H9 (cell line): Measurements from ENCODE around the gene NECTIN1. TPM values are rescaled to one million over a fixed set of nuclear protein-coding genes. Genes with fewer than 3 reads are reported as not detected.

Experiments
- DNase-seq: peaks from one replicate; pipeline ENCODE4 v3.0.0-alpha.2; 2017
- H2AFZ ChIP-seq: one replicate; pipeline ENCODE4 v1.6.1; 2013; ENCODE audit warnings: mild to moderate bottlenecking, low read length, control low read depth, moderate library complexity
- H2AK5ac ChIP-seq: 2 replicates; pipeline ENCODE4 v1.6.1; 2013; ENCODE audit warnings: low read length, control low read depth, mixed read lengths; ENCODE audit not compliant: insufficient read length
- H2BK120ac ChIP-seq: one replicate; pipeline ENCODE4 v1.6.1; 2013; ENCODE audit warnings: low read depth, mild to moderate bottlenecking, low read length, control low read depth, inconsistent platforms; ENCODE audit not compliant: poor library complexity, severe bottlenecking
- H2BK12ac ChIP-seq: 2 replicates; pipeline ENCODE4 v1.6.1; 2013; ENCODE audit warnings: low read length, control low read depth, mixed read lengths, low read depth; ENCODE audit not compliant: insufficient read length
- H2BK15ac ChIP-seq: 2 replicates; pipeline ENCODE4 v1.6.1; 2013; ENCODE audit warnings: low read depth, low read length, control low read depth
- H2BK20ac ChIP-seq: one replicate; pipeline ENCODE4 v1.6.1; 2013; ENCODE audit warnings: low read depth, mild to moderate bottlenecking, low read length, control low read depth, inconsistent platforms; ENCODE audit not compliant: poor library complexity, severe bottlenecking
- H2BK5ac ChIP-seq: 2 replicates; pipeline ENCODE4 v1.6.1; 2013; ENCODE audit warnings: low read length, control low read depth, mixed read lengths; ENCODE audit not compliant: insufficient read length
- H3K14ac ChIP-seq: 2 replicates; pipeline ENCODE4 v1.6.1; 2013; ENCODE audit warnings: low read length, control low read depth; ENCODE audit not compliant: insufficient read depth
- H3K18ac ChIP-seq: 2 replicates; pipeline ENCODE4 v1.6.1; 2013; ENCODE audit warnings: low read depth, mild to moderate bottlenecking, mixed read lengths, low read length, control low read depth; ENCODE audit not compliant: insufficient read length
- H3K23ac ChIP-seq: 2 replicates; pipeline ENCODE4 v1.6.1; 2013; ENCODE audit warnings: low read length, control low read depth, mixed read lengths, low read depth; ENCODE audit not compliant: insufficient read length
- H3K23me2 ChIP-seq: 2 replicates; pipeline ENCODE4 v1.6.1; 2013; ENCODE audit warnings: low read depth, mild to moderate bottlenecking, mixed read lengths, low read length, control low read depth; ENCODE audit not compliant: insufficient read length, poor library complexity, severe bottlenecking
- H3K27ac ChIP-seq: 2 replicates; pipeline ENCODE4 v1.5.1; 2013; ENCODE audit warnings: low read length, control low read depth, mixed read lengths, low read depth; ENCODE audit not compliant: insufficient read length
- H3K27me3 ChIP-seq: 2 replicates; pipeline ENCODE4 v1.6.1; 2013; ENCODE audit warnings: low read length, control low read depth, inconsistent platforms; ENCODE audit not compliant: insufficient read depth
- H3K4ac ChIP-seq: 2 replicates; pipeline ENCODE4 v1.6.1; 2013; ENCODE audit warnings: low read depth, mild to moderate bottlenecking, control low read depth, inconsistent platforms, low read length, moderate library complexity
- H3K4me1 ChIP-seq: 2 replicates; pipeline ENCODE4 v1.6.1; 2013; ENCODE audit warnings: low read length, control low read depth, inconsistent platforms; ENCODE audit not compliant: insufficient read depth
- H3K4me2 ChIP-seq: 2 replicates; pipeline ENCODE4 v1.6.1; 2013; ENCODE audit warnings: low read length, control low read depth, mixed read lengths; ENCODE audit not compliant: insufficient read length, insufficient read depth
- H3K56ac ChIP-seq: 2 replicates; pipeline ENCODE4 v1.6.1; 2013; ENCODE audit warnings: low read depth, mild to moderate bottlenecking, mixed read lengths, low read length, control low read depth; ENCODE audit not compliant: insufficient read length
- H3K79me1 ChIP-seq: 2 replicates; pipeline ENCODE4 v1.6.1; 2013; ENCODE audit warnings: low read depth, mild to moderate bottlenecking, moderate library complexity, low read length, control low read depth, inconsistent platforms; ENCODE audit not compliant: insufficient read depth, poor library complexity, severe bottlenecking
- H3K79me2 ChIP-seq: 2 replicates; pipeline ENCODE4 v1.6.1; 2013; ENCODE audit warnings: low read length, control low read depth, inconsistent platforms; ENCODE audit not compliant: insufficient read depth
- H3K9ac ChIP-seq: 2 replicates; pipeline ENCODE4 v1.6.1; 2013; ENCODE audit warnings: low read length, control low read depth, mixed read lengths; ENCODE audit not compliant: insufficient read length; ENCODE audit errors: extremely low read depth
- H3K9me3 ChIP-seq: one replicate; pipeline ENCODE4 v1.6.1; 2013; ENCODE audit warnings: low read depth, low read length, inconsistent platforms; ENCODE audit not compliant: control insufficient read depth
- H3T11ph ChIP-seq: one replicate; pipeline ENCODE4 v1.6.1; 2013; ENCODE audit warnings: mild to moderate bottlenecking, low read length, control low read depth, inconsistent platforms
- H4K20me1 ChIP-seq: one replicate; pipeline ENCODE4 v1.6.1; 2013; ENCODE audit not compliant: control insufficient read depth, insufficient read length, insufficient read depth
- H4K5ac ChIP-seq: 2 replicates; pipeline ENCODE4 v1.6.1; 2013; ENCODE audit warnings: low read depth, mild to moderate bottlenecking, mixed read lengths, low read length, control low read depth; ENCODE audit not compliant: insufficient read length
- H4K8ac ChIP-seq: replicated peaks from 2 replicates; pipeline ENCODE4 v1.6.1; 2013; ENCODE audit warnings: low read length, control low read depth, mixed read lengths, low read depth; ENCODE audit not compliant: insufficient read length
- H4K91ac ChIP-seq: 2 replicates; pipeline ENCODE4 v1.6.1; 2013; ENCODE audit warnings: low read depth, mild to moderate bottlenecking, moderate library complexity, mixed read lengths, low read length, control low read depth; ENCODE audit not compliant: insufficient read length
- H3K27ac Mint-ChIP-seq, 3 experiments: 2 replicates in 2 of 3; 3 replicates in 1 of 3; pipeline ENCODE4 v1.8.0; 2020 to 2021; ENCODE audit warnings: mixed read lengths in 3 of 3, mild to moderate bottlenecking in 1 of 3, moderate library complexity in 1 of 3
- H3K27me3 Mint-ChIP-seq: 2 replicates; pipeline ENCODE4 v1.8.0; 2021; ENCODE audit warnings: low read depth, mild to moderate bottlenecking, moderate library complexity, mixed read lengths
- H3K36me3 Mint-ChIP-seq, 3 experiments: 2 replicates in 2 of 3; 3 replicates in 1 of 3; pipeline ENCODE4 v1.8.0; 2020 to 2021; ENCODE audit warnings: low read depth in 3 of 3, mixed read lengths in 3 of 3; ENCODE audit not compliant: insufficient read depth in 1 of 3
- H3K4me1 Mint-ChIP-seq, 2 experiments: 2 replicates each; pipeline ENCODE4 v1.8.0; 2020; ENCODE audit warnings: mixed read lengths in 2 of 2
- H3K4me3 Mint-ChIP-seq, 2 experiments: 2 replicates in 1 of 2; 3 replicates in 1 of 2; pipeline ENCODE4 v1.8.0; 2020 to 2021; ENCODE audit warnings: mild to moderate bottlenecking in 2 of 2, mixed read lengths in 2 of 2, moderate library complexity in 1 of 2
- H3K9me3 Mint-ChIP-seq, 2 experiments: 2 replicates in 1 of 2; 3 replicates in 1 of 2; pipeline ENCODE4 v1.8.0; 2020; ENCODE audit warnings: mild to moderate bottlenecking in 2 of 2, mixed read lengths in 2 of 2, moderate library complexity in 1 of 2
- WGBS: extraction: QIAGEN DNeasy Blood & Tissue Kit; methylation state at CpG from one replicate; pipeline ENCODE4 v1.1.7; 2013; ENCODE audit warnings: missing lambda C conversion rate, low lambda C conversion rate, mixed read lengths; ENCODE audit not compliant: insufficient read length; ENCODE audit errors: extremely low coverage; 5-methylcytosine and 5-hydroxymethylcytosine counted together
- total RNA-seq: library from RNA; stranded (reverse); gene quantifications from 2 replicates; pipeline ENCODE4 v1.2.1, GENCODE V29; 2021
- TF ChIP-seq, protein P1 (sequence below): fragments of 200-600 bp; sonication (generic); conservative IDR thresholded peaks from 3 replicates; pipeline ENCODE4 v1.8.0; 2021; ENCODE audit warnings: antibody characterized with exemption, mild to moderate bottlenecking

NECTIN1 gene
- total RNA-seq, 1 experiment from 2014 or later: 113 TPM

DNA sequence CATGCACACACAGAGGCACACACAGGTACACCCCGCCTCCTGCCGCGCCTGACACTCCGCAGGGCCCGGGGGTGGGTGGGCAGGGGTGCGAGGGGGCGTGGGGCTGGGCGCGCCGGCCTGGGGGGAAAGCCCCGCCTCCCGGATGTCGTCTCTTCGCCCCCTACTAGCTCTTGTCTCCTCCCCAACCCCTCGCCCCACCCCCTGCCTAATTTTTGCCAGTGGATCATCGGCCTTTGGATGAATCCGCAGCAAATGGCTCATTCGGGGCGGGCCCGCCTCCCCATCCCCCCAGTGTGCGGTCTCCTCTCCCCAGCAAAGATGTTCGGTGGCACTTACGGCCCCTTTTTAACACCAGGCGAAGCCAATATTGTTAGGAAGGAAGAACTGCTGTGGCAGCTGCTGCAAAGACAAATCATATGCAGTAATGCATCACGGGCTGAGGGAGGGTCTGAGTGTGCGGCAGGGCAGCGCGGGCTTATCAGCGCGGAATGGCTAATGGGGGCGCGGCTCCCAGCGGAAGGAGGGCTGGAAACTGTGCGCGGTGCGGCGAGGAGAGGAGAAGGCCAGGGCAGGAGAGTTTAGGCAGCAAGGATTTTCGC lies 13.4 kb upstream of the NECTIN1 start:
- no peak overlapping the region for H3T11ph ChIP-seq
- H4K91ac ChIP-seq: no peak overlapping the region
- H3K23ac ChIP-seq: no peak overlapping the region
- TF ChIP-seq, protein P1, sequence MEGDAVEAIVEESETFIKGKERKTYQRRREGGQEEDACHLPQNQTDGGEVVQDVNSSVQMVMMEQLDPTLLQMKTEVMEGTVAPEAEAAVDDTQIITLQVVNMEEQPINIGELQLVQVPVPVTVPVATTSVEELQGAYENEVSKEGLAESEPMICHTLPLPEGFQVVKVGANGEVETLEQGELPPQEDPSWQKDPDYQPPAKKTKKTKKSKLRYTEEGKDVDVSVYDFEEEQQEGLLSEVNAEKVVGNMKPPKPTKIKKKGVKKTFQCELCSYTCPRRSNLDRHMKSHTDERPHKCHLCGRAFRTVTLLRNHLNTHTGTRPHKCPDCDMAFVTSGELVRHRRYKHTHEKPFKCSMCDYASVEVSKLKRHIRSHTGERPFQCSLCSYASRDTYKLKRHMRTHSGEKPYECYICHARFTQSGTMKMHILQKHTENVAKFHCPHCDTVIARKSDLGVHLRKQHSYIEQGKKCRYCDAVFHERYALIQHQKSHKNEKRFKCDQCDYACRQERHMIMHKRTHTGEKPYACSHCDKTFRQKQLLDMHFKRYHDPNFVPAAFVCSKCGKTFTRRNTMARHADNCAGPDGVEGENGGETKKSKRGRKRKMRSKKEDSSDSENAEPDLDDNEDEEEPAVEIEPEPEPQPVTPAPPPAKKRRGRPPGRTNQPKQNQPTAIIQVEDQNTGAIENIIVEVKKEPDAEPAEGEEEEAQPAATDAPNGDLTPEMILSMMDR: no peak
- no peak overlapping the region for H2AFZ ChIP-seq
- no peak overlapping the region for H3K56ac ChIP-seq
- no CpG with 5 or more reads among the region's 38 CpGs for WGBS
- peaks cover 14 to 21% of the 10 kb centered on the region in 2 experiments for H3K4me1 Mint-ChIP-seq
- H3K4me2 ChIP-seq: peak overlapping the region; percentile 68
- H3K4ac ChIP-seq: no peak overlapping the region
- no peak overlapping the region for H2BK12ac ChIP-seq
- H3K79me2 ChIP-seq: no peaks in the 10 kb centered on the region
- no peak overlapping the region for H4K8ac ChIP-seq
- H3K14ac ChIP-seq: no peak overlapping the region
- peaks cover 56% of the 10 kb centered on the region for H3K27me3 Mint-ChIP-seq
- peaks cover 6% of the 10 kb centered on the region for H3K23me2 ChIP-seq
- no peaks in the 10 kb centered on the region; the same call in 1 of the 2 replicates for H3K4me1 ChIP-seq
- no peak overlapping the region for H2BK5ac ChIP-seq
- H3K27ac Mint-ChIP-seq: peak overlapping the region in 1 of 3 experiments; percentile 72; a peak in 1 of 7 replicates
- H4K20me1 ChIP-seq: no peaks in the 10 kb centered on the region
- H3K79me1 ChIP-seq: no peaks in the 10 kb centered on the region
- H2BK20ac ChIP-seq: no peak overlapping the region
- H3K9me3 ChIP-seq: no peaks in the 10 kb centered on the region
- H3K27me3 ChIP-seq: no peaks in the 10 kb centered on the region; the same call in 1 of the 2 replicates
- H4K5ac ChIP-seq: no peak overlapping the region
- no peak overlapping the region for H3K27ac ChIP-seq
- no peak overlapping the region for H2BK15ac ChIP-seq
- peak; percentile 80 for DNase-seq
- no peak overlapping the region for H2BK120ac ChIP-seq
- no peak overlapping the region for H2AK5ac ChIP-seq
- H3K9ac ChIP-seq: no peak overlapping the region
- H3K9me3 Mint-ChIP-seq: no peaks in the 10 kb centered on the region; a peak in 1 of 5 replicates
- H3K18ac ChIP-seq: no peak overlapping the region
- no peaks in the 10 kb centered on the region for H3K36me3 Mint-ChIP-seq
- H3K4me3 Mint-ChIP-seq: peak overlapping the region; percentile 67 to 79
